Stomach (tissue), 4 donors: Measurements from ENCODE around the gene PALM3.

ENCODE experiments used
- EP300 ChIP-seq: sonication (generic); formaldehyde crosslinking; IDR thresholded peaks from one replicate; pipeline ENCODE4 v1.6.1; 2017; ENCODE audit warnings: antibody characterized with exemption
- POLR2A ChIP-seq, 4 donors: fragments of 450-650 bp; IDR thresholded peaks; one replicate each; pipeline ENCODE4 v1.6.1; 2016; ENCODE audit warnings: antibody characterized with exemption in 4 of 4, control low read depth in 2 of 4, mild to moderate bottlenecking in 1 of 4, moderate library complexity in 1 of 4
- POLR2AphosphoS5 ChIP-seq, 3 donors: sonication (generic); formaldehyde crosslinking; IDR thresholded peaks; one replicate each; pipeline ENCODE4 v1.6.1; 2016; ENCODE audit warnings: antibody characterized with exemption in 3 of 3
- TF ChIP-seq, protein P1 (sequence below), 7 experiments: fragments of 450-650 bp in 4 of 7; fragments of 200-600 bp in 3 of 7; sonication (generic) in 3 of 7; IDR thresholded peaks; one replicate each; pipeline ENCODE4 v1.5.1; 2016 to 2019; ENCODE audit warnings: antibody characterized with exemption in 7 of 7, control low read depth in 2 of 7, mild to moderate bottlenecking in 1 of 7

DNA sequence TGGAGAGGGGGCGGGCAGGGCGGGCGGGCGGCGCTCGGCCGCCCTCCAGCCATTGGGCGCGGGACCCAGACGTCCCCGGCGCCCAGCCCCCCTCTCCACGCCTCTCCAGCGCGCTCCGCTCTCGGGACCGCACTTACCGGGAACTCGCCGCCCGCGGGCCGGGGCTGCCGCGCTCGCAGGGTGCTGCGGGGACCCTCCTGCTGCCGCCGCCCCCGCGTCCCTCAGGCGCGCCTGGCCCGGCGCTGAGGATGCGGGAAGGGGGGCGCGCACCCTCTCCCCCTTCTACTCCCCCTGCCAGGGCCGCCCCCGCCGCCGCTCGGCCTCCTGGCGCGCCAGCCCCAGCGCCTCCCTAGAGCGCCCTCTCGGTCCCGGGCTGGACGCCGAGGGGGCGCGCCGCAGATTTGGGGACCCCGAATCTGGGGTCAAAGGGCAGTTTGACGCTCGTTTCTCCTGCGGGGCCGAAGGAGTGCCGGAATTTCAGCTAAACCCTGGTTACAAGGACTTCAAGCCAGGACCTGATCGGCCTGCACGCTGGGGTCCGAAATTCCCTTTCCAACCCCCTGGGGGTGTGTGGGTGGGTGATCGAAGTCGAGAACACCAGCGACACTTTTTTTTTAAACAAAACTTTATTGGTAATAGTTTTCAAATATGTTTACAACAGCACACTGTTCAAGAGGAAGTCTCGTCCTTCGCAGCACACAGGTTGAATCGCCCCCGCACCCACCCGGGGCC, 29.4 kb upstream of the PALM3 start:
- TF ChIP-seq POLR2A (IDR thresholded peaks at IDR 0.05) (no peak), POLR2AphosphoS5 (IDR thresholded peaks at IDR 0.05) (peak; percentile 64 to 78 (median 73)), EP300 (no peak)
- TF ChIP-seq, protein P1, sequence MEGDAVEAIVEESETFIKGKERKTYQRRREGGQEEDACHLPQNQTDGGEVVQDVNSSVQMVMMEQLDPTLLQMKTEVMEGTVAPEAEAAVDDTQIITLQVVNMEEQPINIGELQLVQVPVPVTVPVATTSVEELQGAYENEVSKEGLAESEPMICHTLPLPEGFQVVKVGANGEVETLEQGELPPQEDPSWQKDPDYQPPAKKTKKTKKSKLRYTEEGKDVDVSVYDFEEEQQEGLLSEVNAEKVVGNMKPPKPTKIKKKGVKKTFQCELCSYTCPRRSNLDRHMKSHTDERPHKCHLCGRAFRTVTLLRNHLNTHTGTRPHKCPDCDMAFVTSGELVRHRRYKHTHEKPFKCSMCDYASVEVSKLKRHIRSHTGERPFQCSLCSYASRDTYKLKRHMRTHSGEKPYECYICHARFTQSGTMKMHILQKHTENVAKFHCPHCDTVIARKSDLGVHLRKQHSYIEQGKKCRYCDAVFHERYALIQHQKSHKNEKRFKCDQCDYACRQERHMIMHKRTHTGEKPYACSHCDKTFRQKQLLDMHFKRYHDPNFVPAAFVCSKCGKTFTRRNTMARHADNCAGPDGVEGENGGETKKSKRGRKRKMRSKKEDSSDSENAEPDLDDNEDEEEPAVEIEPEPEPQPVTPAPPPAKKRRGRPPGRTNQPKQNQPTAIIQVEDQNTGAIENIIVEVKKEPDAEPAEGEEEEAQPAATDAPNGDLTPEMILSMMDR (IDR thresholded peaks at IDR 0.05): no peak
